ENCODE measurements around the gene CYP39A1.

The CYP39A1 gene

DNA sequence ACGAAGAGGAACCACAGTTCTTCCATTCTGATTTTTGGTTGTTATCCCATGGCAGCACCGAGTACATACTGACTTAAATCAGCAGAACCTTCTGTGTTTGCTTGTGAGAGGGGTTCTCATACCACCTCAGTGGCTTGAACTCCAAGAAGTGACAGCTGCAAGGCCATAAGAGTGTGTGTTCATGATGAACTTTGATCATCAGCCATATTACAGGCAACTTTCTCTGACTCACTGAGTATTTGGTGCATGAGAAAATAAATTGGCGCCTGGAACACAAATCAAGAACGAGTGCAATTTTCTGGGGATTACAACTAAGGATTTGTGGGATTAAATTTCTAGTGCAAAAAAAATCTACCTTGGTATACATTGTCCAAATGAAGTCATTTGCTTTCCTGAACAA, 68.9 kb downstream of the CYP39A1 start:
- DNase-seq, result no peak

DNA sequence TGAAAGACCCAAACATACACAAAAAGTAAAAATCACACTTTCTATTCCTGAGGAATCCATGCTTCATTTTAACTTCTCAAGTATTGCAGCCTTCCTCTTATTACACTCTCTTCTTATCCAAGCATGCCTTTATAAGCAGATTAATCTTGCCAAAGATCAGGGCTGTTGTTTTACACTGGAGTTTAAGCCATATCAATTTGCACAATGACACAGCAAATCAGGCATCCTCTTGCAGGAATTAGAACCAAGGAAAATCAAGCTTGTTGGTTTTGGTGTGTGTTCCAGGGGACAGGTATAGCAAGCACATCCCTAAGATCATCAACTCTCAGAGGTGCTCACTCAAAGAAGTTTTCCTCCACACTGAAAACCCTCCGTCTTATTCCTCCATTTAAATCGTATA, 69.5 kb downstream of the CYP39A1 start:
- no peak for DNase-seq

DNA sequence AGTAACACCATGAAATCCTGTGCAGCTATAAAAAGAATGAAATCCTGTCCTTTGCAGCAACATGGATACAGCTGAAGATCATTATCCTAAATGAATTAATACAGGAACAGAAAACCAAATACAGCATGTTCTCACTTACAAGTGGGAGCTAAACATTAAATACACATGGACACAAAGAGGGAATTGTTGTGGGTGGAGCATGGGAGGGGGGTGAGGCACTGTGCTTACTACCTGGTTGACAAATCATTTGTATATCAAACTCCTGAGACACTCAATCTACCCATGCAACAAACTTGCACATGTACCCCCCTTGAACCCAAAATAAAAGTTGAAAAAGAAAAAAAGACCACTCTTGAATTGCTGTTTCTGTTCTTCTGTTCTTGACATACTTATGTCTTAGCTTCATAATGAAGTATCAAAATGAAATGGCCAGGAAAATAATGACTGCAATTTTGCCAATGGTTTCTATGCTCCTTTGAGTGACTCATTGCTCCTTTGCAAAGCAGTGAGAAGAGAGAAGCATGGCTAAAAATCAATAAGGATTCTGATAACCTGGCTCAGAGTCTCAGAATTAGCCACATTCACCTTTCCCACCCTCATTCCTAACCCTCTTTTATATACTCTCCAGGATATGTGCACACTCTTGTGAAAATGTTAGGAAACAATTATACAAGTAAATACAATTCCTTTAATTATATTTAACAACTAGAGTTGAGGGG, 71.0 kb downstream of the CYP39A1 start:
- DNase-seq, result no peak

DNA sequence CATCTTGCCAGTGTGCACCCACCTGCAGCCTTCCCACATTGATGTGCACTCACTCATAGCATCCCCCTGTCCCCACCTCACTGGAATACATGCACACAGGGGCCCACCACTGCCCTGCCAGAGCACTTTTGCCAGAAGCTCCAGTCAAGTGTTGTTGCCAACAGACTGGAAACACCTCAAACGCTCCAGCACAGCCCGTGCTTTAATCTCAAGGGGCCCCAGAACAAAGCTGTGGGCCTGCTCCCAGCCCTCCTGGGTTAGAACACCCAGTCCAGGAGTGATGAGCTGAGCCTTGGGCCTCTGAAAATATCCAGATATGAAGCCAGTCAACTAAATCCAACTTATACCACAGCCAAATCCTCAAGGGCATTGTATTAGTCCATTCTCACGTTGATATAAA, 77.1 kb downstream of the CYP39A1 start:
- no peak for DNase-seq

DNA sequence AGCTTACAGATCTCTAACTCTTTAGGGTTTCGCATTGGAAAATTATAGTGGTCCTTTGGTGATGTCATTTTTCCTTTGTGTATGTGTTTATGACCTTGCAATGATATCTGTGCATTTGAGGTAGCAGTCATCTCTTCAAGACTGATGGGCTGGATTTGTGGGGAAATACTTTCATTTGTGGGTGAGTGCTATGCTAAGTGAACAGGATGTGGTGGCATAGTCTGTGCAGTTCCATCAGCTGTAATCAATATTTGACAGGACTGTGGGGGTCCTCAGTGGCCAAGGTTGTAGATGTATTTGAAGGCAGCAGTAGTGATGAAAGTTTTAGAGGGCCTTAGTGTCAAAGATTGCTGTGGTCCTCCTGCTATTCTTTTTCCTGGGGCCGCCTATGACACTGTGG, 79.5 kb downstream of the CYP39A1 start:
- DNase-seq, result no peak

DNA sequence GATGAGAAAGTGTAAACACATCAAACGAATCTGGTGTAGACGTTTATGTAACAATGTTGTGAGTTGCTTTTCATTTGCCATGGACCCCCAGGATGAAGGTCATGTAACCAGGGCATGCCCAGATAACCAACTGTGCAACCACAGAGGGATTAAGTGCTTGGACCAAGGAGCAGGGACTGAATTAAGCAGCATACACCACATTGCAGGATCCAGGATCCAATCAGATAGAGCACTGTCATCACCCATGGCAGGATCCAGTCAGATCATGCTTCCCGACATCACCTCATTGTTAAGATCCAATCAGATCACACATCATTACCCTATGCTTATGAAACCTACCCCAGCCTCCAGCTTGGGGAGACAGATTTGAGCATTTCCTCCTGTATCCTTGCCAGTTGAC, 87.1 kb downstream of the CYP39A1 start:
- no peak for DNase-seq

DNA sequence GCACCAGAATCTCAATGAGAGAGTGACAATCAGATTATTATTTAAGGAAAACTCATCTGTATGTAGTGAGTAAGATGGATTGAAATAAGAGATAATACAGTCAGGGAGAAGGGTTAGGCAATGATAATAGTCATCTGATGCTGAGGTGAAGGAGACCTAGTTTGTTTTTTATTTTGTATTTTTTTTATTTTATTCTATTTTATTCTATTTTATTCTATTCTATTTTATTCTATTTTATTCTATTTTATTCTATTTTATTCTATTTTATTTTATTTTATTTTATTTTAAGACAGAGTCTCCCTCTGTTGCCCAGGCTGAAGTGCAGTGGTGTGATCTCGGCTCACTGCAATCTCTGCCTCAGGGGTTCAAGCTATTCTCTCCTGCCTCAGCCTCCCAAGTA, 88.7 kb downstream of the CYP39A1 start:
- no peak for DNase-seq

DNA sequence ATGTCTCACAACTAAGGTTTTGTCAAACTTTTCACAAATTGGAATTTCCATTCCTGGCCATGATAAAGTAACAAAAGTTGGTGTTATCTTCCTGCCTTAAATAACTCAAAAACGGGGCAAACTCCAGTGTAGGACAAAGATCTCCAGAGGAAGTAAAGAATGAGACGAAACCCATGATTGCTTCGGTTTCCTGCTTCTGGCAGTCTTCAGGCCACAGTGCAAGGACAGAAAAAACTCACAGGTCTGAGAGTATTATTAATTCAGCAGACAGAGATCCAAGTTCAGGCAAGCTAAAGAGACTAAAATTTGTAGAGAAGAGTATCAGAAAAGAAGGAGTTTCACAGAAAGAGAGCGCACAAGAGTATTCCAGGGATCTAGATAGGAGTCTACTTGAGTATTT, 96.6 kb downstream of the CYP39A1 start:
- DNase-seq, result no peak

DNA sequence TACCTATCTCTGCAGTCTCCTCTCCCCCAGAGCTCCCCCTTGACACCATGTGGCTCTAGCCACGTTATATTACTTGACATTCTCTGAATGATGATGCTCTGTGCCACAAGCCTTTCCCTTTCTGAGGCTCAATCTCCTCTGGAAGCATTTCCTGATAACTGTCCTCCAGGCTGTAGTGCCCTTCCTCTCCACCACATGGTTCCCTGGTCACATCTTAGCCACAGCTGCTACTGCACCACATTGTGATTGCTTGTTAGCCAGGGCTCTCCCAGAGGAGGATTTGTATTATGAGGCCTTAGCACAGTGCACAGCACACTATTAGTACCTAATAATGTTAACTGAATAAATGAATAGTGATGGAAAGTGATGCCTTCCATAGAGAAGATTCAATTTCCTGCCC, 97.5 kb downstream of the CYP39A1 start:
- no peak for DNase-seq

DNA sequence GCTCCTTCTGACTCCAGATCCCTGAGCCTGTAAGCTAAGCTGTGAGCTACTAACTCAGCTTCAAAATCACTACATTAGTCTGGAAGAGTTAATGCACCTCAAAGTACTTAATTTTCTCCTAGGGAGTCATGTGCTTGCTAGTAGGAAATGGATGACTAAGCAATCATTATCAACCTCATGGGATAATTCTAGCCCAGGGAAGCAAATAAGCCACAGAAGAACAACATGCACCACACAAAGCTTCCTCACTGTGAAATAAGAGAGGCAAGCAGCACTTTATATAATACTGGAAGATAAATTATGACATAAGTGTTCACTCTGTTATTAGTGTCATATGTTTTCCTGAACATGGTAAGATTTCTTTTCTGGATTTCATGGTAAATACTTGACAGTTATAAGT, 103.5 kb downstream of the CYP39A1 start:
- no peak for DNase-seq

DNA sequence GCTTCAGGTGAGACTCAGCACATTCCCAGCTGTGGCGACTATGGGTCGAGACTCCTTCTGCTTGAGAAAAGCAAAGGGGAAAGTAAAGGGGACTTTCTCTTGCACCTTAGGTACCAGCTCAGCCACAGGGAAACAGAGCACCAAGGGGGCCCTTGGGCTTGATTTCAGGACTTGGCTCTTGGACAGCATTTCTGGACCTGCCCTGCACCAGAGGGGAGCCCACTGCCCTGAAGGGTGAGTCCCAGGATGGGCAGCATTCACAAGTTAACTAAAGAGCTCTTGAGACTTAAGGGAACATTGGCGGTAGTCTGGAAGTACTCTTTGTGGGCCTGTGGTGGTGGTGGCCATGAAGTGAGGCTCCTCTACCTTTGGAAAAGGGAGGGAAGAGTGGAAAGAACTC, 111.1 kb downstream of the CYP39A1 start:
- DNase-seq, result no peak

DNA sequence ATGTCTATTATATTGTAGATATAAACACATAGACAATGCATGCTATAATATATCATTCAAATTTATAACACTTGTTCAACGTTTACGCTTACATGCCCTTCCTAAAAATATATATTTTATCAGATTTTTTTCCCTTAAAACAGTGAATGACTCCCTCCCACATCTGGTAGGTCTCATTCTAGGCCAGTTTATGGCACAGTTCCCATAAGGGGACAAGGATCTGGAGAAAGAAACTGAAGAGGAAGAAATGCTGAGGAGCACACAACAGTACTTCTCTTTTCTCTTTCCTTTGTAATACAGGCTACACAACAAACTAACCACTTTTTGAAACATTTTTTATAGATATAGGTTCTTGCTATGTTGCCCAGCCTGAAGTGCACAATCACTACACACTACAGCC, 112.8 kb downstream of the CYP39A1 start:
- DNase-seq, result no peak

DNA sequence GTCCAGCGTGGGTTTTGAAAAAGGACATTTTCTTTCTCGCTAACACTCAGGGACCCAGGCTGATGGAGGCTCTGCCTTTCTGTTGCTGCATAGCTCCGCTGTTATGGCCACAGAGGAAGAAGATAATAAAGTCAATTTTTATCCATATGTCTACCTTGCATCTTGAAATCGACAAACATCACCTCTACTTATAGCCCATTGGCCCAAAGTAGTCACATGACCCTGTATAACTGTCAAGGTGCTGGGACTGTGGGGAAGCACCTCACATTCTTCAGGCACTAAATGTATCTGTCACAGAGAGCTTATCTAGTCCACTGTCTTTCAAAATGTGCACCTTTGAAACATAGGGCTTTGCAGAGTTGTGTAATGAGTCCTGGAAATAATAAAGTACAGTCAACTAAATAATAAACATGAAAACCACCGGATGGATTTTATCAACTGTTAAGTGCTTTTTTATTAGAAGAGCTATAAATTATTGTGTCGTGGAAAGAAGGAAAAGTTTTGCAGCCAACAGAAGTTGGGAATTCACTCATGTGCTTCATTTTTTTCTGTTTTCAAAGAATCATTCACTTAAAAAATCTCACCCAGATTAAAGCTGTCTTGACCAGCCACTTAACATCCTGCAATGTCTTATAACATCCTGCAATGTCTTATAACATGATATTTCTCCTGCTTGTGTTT, 113.7 kb downstream of the CYP39A1 start:
- no peak for DNase-seq

DNA sequence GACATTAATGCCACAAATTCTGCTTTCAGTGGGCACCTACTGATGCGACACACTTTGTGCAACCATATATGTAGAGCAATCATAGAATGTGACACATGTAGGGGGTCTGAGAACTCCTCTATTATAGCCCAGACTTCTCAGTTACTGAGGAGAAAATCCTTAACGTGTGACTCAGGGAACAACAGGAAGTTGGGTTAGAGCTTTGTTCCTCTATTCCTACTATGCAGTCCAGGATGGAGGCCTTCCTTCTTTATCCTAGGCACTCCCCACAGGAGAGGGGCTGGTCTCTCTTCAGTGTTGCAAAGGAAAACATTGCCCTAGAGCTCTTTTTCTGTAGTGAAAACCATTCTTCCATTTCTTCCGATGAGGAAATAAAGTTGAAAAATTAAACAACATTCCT, 121.7 kb downstream of the CYP39A1 start:
- no peak for DNase-seq

DNA sequence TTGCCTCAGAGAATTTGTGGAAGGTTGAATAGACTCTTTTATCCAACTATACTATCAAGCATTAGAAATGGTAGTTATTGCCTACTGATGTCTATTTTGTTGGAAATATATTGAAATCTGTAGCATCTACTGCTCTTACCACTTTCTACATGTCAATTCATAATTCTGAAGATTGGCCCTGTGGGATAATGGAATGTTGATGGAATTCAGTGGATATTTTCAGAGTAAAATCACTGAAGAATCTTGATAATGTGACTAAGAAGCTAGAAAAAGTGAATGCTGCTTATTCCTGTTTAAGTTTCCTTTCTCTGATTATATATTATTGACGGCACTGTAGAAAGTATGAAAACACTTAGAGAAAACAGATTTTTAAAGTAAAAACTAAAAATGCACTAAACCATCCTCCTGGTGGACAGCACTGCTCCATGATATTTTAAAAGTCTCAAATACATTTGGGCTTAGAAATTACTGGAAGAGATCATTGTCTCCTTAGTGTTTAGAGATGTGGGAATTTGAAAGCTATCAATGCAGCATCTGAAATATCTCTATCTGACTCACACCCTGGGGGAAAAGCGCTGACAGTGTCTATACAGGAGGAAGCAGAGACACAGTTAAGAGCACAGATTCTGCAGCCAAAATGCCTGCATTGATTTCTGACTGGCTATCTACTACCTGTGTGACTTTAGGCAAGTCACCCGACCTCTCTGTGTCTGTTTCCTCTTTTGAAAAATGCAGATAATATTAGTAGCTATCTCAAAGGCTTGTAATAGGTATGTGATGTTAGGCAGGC, 123.5 kb downstream of the CYP39A1 start:
- DNase-seq, result no peak

DNA sequence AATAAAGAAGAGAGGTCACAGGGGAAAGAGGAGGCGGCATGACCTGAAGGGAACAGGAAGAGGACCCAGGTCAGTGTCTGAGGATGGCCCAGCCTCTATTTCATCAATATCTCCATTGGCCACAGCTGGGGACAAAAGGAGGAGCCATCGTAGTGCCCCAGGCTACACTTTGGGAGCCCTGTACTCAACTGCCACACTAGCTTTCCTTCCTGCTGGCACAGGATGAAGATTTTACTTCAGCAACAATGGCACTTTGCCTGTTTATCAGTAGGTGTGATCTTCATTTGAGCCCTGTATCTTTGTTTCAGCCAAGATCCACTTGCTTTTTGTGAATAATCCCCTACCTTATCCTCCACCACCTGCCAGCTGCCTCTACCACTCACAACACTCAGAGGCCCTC, 126.0 kb downstream of the CYP39A1 start:
- DNase-seq, result no peak

DNA sequence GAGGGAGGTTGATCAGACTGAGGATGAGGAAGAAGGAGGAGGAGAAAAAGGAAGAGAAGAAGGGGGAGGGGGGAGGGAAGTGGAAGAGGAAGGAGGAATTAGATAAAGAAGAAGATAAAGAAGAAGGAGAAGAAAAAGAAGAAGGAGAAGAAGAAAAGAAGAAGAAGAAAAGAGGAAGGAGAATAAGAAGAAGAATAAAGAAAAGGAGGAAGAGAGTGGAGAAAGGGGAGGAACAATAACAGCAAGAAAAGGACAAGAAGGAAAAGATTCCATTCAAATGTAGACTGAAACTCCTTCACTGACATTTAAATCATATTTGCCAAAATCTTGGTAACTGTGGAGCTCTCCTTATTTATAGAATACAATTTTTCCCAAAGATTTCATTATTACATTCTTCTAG, 127.0 kb downstream of the CYP39A1 start:
- no peak for DNase-seq

DNA sequence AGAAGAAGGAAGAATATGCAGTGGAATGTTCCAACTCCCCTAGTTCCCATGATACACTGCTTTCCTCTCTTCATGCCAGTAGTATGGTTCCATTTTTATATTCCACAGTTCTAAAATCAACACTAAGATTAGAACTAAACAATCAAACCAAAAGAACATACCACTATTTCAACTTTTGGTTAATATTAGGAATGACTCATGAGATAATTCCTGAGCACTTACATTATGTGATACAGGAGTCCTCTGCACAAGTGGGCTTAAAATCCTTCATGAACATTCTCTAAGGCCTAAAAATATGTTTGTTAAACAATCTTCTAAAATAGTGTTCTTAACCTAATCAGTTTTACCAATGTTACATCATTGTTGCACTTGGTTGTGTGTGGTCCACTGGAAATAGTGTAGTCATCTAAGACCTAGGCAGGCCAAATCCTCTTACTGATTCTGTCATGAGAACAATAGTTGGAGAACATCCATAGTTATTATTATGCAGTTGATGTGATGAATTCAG, 131.1 kb downstream of the CYP39A1 start:
- no peak for DNase-seq

DNA sequence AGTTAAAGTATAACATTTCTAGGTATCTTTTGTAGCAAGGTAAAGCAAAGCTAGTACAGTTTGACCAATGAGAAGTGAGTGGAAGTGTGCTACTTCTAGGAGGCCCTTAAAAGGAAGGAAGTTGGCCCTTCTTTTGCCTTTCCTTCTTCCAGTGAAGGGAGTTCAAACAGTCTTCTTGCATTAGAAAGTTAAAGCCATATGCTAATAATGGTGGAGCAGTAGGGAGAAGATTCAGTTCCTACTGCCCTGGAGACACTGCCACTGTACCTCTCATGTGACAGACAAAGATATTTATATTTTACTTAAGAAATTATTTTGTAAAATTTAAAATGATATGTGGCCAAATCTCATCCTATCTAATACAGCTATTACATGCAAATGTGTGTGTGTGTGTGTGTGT, 135.4 kb downstream of the CYP39A1 start:
- DNase-seq, result no peak

DNA sequence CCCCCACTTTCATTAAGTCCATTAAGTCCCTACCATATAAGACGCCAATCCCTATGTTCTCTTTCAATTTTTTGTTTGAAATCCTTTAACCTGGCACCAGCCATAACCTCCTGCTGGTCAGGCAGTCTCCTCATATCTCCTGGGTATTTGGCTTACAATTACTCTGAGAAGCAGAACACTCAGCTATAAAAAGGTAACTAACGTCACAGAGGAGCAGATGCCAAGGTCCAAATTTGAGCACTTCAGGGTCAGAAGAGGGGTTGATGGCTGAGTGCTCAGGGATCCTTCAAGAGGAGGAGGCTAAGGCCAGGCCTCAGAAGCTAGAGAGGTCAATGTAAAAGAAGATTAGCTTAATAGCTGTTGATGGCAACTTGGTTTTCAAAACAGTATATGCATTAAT, 139.1 kb downstream of the CYP39A1 start:
- no peak for DNase-seq

DNA sequence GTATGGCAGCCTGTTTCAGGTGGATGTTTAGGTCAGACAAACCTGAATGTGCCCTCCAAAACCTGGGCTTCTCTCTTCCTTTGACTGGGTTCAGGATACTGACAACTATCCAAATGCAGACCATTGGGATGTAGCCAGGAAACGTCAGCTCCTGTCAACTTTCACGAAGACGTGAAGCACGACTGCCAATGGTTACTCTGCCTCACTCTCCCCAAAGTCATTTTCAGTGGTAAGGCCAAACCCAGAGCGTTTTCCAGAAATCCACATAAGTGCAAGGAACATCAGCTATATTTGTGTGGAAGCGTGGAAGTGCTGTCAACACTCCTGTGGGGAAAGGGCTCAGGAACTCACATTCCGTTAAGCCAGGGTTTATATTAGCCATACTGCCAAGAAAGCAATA, 141.3 kb downstream of the CYP39A1 start:
- no peak for DNase-seq

DNA sequence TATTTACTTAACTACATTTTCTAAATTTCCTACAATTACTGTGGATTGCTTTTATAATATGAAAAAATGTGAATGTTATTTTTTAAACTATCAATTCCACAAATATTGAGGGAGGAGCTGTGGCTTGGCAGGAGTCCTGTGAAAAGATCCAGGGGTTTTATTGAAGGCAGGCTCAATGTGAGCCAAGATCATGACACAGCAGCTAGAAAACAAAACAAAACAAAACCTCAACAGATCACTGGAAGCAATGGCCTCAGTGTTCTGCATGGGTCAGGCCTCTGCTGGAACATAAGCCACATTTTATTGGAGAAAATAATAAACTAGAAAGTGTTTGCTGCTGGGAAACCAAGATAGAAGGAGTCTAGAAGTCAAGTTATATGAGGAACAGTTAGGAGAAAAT, 142.0 kb downstream of the CYP39A1 start:
- DNase-seq, result no peak

DNA sequence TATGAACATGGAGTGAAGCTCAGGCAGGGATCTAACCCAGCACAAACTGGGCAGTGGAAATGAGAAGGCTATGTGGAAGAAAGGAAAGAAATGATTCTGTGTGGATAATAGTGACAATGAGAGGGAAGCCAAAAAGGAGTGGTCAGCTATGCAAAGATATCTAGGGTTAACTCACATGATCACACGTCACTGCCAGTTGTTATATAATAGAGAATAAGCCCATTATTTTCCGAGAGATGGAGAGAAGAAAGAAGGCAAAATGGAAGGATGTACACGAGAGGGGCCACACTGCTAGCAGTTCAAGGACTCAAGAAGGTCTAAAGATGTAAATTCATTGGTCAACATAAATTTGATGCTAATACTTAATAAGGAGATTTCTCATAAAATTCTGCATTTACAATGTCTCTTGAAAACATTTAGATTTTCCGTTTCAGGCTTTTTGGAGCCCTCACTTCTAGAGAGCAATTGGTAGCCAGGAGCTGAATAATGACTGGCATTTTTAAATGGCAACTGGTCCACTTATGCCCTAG, 142.6 kb downstream of the CYP39A1 start:
- DNase-seq, result no peak

DNA sequence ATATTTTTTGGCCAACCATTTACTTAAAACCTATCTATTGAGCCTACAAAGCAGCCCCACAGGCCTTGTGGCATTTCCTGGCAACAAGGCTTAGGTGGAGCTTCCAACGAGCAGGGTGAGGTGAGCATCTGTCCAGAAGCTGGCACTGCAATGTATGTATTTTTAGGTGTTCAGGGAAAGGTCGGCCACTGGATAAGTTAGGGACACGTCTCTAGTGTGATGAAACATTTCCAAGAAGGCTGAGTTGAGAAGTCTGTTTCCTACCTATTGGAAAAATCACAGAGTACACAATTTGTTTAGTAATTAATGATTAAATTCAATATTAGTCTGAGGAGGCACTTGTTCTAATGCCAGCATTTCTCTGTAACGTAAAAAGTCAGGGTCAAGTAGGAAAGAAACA, 143.6 kb downstream of the CYP39A1 start:
- no peak for DNase-seq

All from islet precursor cell (in vitro differentiated cells).